Chondrocyte (in vitro differentiated cells): Measurements from ENCODE around the gene BRAP. TPM values are rescaled to one million over a fixed set of nuclear protein-coding genes. Genes with fewer than 3 reads are reported as not detected.
"Not testable (repeated sequence)": the region's sequence is repeated elsewhere in the genome, so short reads cannot be mapped to it uniquely, and the experiment has no call there.

Experiments
- DNase-seq: peaks from one replicate; pipeline ENCODE4 v3.0.0; 2021; ENCODE audit warnings: mixed read lengths, low spot score
- H3K27ac Mint-ChIP-seq: one replicate; pipeline ENCODE4 v1.8.0; 2021; ENCODE audit warnings: mild to moderate bottlenecking, moderate library complexity, mixed read lengths; ENCODE audit not compliant: unreplicated experiment
- H3K27me3 Mint-ChIP-seq: 2 replicates; pipeline ENCODE4 v1.8.0; 2021; ENCODE audit warnings: low read depth, mixed read lengths
- H3K36me3 Mint-ChIP-seq: 2 replicates; pipeline ENCODE4 v1.8.0; 2021; ENCODE audit warnings: low read depth, mixed read lengths
- H3K4me1 Mint-ChIP-seq: 2 replicates; pipeline ENCODE4 v1.8.0; 2021; ENCODE audit warnings: low read depth, mild to moderate bottlenecking, mixed read lengths
- H3K4me3 Mint-ChIP-seq: one replicate; pipeline ENCODE4 v1.8.0; 2021; ENCODE audit warnings: mild to moderate bottlenecking, moderate library complexity, mixed read lengths; ENCODE audit not compliant: unreplicated experiment
- H3K9me3 Mint-ChIP-seq: 2 replicates; pipeline ENCODE4 v1.8.0; 2021; ENCODE audit warnings: low read depth, mixed read lengths
- total RNA-seq: library from RNA; stranded (reverse); gene quantifications from 3 replicates; pipeline ENCODE4 v1.2.1, GENCODE V29; 2021
- TF ChIP-seq, protein P1 (sequence below): fragments of 200-600 bp; sonication (generic); IDR thresholded peaks from 2 replicates; pipeline ENCODE4 v1.5.0; 2021; ENCODE audit warnings: antibody characterized with exemption, mild to moderate bottlenecking, moderate library complexity

Gene BRAP
- total RNA-seq, 1 donor from 2014 or later: 15.4 TPM

DNA sequence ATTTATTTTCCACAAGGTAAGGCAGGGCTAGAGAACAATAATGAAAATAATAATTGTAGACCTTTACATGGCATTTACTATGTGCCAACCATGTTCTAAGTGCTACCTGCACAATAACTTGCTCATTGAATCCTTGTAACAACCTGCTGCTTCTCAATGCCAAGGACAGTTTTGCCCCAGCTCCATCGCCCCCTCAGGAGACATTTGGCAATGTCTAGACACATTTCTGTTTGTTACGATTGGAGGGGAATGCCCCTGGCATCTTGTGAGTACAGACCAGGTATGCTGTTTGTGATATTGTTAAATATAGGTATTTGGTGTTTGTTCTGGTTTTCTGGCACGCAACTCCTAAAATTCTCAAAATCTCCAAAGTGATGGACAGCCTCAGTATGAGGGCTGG is 78.5 kb downstream of the BRAP start:
- Mint-ChIP-seq H3K4me3 (no peak overlapping the region), H3K36me3 (no peaks in the 10 kb centered on the region), H3K27ac (no peak overlapping the region), H3K9me3 (no peaks in the 10 kb centered on the region), H3K27me3 (no peaks in the 10 kb centered on the region), H3K4me1 (no peaks in the 10 kb centered on the region)
- TF ChIP-seq, protein P1, sequence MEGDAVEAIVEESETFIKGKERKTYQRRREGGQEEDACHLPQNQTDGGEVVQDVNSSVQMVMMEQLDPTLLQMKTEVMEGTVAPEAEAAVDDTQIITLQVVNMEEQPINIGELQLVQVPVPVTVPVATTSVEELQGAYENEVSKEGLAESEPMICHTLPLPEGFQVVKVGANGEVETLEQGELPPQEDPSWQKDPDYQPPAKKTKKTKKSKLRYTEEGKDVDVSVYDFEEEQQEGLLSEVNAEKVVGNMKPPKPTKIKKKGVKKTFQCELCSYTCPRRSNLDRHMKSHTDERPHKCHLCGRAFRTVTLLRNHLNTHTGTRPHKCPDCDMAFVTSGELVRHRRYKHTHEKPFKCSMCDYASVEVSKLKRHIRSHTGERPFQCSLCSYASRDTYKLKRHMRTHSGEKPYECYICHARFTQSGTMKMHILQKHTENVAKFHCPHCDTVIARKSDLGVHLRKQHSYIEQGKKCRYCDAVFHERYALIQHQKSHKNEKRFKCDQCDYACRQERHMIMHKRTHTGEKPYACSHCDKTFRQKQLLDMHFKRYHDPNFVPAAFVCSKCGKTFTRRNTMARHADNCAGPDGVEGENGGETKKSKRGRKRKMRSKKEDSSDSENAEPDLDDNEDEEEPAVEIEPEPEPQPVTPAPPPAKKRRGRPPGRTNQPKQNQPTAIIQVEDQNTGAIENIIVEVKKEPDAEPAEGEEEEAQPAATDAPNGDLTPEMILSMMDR: no peak
- DNase-seq: no peak

DNA sequence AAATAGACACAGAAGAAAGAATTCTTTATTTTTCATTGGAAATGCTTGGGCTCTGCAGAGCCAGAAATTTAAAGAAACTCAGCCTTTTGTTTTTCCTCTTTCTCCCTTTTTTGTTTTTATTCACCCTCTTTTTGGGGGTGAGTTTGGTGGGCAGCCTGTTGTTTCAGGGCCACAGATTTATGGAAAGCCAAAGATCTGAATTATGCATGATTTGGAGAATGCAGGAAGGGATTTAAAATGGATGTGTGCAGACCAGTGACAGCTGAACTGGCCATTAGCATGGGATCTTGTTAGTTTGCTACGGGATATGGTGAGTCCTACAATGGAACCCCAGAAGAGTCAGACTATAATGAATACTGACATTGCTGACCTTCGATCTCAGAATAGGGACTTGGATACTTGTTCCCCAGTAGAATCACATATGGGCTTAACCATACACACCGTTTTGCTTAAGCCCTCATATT is 79.0 kb downstream of the BRAP start:
- H3K36me3 Mint-ChIP-seq: no peaks in the 10 kb centered on the region
- H3K4me3 Mint-ChIP-seq: no peak overlapping the region
- TF ChIP-seq, protein P1: no peak
- no peak for DNase-seq
- H3K9me3 Mint-ChIP-seq: no peaks in the 10 kb centered on the region
- no peaks in the 10 kb centered on the region for H3K4me1 Mint-ChIP-seq
- no peak overlapping the region for H3K27ac Mint-ChIP-seq
- H3K27me3 Mint-ChIP-seq: no peaks in the 10 kb centered on the region

DNA sequence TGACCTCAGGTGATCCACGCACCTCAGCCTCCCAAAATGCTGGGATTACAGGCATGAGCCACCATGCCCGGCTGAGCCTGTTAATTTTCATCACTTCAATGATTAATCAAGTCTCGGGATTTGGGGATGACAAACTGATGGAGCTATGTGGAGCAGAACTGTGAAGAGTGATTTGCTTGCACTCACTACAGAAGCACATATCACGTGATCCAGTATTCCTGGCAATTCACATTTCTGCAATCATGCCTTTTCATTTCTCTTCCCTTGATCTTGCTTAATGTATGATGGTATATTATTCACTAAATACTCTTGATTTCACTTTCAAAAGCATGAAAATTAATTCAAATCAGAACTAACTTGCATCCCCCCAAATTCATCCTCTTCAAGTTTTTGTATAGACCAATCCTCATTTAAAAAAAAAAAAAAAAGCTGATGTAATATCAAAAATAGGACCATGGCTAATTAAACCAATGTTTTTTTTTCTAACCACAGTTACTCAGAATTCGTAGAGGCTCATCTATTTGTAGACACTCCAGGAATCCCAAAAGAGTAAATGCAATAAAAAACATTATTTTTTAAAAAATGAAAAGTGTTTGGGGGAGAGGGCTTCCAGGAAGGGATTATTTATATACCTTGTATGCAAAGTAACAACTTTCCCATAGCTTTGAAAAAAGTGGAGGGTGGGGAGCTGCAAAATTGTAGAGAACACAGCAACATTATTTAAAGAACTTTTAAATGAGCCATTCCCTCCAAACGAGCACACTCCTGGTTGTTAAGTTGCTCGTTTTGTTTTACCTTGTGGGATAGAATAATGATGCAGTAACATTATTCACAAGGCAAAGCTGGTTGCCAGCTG is 79.6 kb downstream of the BRAP start:
- Mint-ChIP-seq H3K27ac (no peak overlapping the region), H3K4me3 (no peak overlapping the region), H3K4me1 (no peaks in the 10 kb centered on the region), H3K9me3 (no peaks in the 10 kb centered on the region), H3K36me3 (no peaks in the 10 kb centered on the region), H3K27me3 (no peaks in the 10 kb centered on the region)
- TF ChIP-seq, protein P1: no peak
- no peak for DNase-seq

DNA sequence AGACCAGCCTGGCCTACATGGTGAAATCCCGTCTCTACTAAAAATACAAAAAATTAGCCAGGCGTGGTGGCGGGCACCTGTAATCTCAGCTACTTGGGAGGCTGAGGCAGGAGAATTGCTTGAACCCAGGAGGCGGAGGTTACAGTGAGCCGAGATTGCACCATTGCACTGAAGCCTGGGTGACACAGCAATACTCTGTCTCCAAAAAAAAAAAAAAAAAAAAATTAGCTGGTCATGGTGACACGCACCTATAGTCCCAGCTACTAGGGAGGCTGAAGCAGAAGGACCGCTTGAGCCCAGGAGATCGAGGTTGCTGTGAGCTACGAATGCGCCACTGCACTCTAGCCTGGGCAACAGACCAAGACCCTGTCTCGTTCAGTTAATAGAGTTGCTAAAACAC is 82.9 kb downstream of the BRAP start:
- H3K36me3 Mint-ChIP-seq, H3K4me1 Mint-ChIP-seq, H3K27me3 Mint-ChIP-seq, H3K4me3 Mint-ChIP-seq, H3K27ac Mint-ChIP-seq, DNase-seq, H3K9me3 Mint-ChIP-seq: not testable (repeated sequence)

DNA sequence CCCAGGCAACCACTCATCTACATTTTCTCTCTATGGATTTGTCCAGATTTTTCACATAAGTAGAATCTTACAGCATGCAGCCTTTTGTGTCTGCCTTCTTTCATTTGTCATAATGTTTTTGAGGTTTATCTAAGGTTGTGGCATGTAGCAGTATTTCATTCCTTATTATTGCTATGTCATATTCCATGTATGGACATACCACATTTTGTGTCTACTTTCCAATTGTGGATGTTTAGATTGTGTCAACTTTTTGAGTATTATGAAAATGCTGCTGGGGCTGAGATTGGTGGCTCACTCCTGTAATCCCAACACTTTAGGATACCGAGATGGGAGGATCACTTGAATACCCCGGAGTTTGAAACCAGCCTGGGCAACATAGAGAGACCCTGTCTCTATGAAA is 83.4 kb downstream of the BRAP start:
- H3K9me3 Mint-ChIP-seq: no peaks in the 10 kb centered on the region
- no peaks in the 10 kb centered on the region for H3K36me3 Mint-ChIP-seq
- H3K27ac Mint-ChIP-seq: no peak overlapping the region
- no peak for DNase-seq
- peaks cover 8% of the 10 kb centered on the region for H3K4me1 Mint-ChIP-seq
- H3K27me3 Mint-ChIP-seq: no peaks in the 10 kb centered on the region
- TF ChIP-seq, protein P1: no peak
- H3K4me3 Mint-ChIP-seq: no peak overlapping the region

DNA sequence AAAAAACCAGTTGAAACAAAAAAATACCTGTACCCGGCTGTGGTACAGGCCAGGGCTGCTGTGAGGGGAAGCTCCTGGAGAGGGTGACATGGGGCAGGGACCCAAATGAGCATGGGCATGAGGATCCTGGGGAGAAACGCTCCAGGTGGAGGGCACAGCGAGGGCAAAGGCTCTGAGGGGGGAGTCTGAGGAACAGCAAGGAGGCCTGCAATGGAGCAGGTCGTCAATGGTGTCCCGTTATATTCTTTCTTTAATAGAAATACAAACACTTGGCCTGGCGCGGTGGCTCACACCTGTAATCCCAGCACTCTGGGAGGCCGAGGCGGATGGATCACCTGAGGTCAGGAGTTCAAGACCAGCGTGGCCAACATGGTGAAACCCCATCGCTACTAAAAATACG is 84.8 kb downstream of the BRAP start:
- H3K27ac Mint-ChIP-seq, DNase-seq, H3K36me3 Mint-ChIP-seq, H3K4me3 Mint-ChIP-seq, H3K27me3 Mint-ChIP-seq, H3K9me3 Mint-ChIP-seq: not testable (repeated sequence)
- H3K4me1 Mint-ChIP-seq: peaks cover 21% of the 10 kb centered on the region
